ENCODE data around the gene MICALL2. TPM values are rescaled to one million over a fixed set of nuclear protein-coding genes. Genes with fewer than 3 reads are reported as not detected.

The MICALL2 gene
- 15.6 and 19.3 TPM in 2 replicates for total RNA-seq

DNA sequence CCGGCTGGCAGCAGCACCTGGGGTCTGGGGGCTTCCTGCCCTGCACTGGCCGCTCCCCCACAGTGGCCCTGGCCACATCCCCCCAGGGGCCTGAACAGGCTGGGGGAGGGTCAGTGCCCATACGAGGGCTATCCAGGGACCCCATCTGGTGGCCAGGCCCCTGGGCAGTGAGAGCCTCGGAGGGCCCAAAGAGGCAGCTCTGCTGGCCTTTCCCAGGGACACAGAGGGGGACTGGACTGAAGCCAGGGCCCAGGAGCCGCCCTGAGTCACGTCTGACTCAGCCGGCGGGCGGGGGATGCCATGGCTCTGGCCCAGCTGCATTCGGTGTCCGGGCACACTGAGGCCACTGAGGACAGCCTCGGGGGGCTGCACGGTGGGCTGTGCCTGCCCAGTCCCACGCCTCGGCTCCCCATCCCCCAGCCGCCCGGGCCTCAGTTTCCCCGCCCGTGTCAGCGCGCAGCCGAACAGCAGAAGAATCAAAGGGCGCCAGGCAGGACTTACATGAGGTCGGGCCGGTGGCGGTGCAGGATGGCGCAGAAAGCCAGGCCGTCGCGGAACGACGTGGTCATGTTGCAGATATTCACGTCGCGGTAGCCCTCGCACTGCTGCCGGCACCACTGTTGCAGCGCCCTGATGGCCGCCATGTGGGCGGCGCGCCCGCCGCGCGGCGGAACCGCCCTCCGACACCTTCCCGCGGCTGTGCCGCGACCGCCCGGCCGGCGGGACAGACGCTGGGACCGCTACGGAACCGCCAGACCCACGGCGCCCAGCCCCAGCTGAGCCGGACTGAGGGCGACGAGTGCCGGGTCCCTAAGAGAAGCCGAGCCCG is at the start of gene MICALL2:
Gene MICALL2 (minus strand): TSS at position 788 of the 829 bp plus-strand sequence. CDS start 144 bp downstream, at position 644.

DNA sequence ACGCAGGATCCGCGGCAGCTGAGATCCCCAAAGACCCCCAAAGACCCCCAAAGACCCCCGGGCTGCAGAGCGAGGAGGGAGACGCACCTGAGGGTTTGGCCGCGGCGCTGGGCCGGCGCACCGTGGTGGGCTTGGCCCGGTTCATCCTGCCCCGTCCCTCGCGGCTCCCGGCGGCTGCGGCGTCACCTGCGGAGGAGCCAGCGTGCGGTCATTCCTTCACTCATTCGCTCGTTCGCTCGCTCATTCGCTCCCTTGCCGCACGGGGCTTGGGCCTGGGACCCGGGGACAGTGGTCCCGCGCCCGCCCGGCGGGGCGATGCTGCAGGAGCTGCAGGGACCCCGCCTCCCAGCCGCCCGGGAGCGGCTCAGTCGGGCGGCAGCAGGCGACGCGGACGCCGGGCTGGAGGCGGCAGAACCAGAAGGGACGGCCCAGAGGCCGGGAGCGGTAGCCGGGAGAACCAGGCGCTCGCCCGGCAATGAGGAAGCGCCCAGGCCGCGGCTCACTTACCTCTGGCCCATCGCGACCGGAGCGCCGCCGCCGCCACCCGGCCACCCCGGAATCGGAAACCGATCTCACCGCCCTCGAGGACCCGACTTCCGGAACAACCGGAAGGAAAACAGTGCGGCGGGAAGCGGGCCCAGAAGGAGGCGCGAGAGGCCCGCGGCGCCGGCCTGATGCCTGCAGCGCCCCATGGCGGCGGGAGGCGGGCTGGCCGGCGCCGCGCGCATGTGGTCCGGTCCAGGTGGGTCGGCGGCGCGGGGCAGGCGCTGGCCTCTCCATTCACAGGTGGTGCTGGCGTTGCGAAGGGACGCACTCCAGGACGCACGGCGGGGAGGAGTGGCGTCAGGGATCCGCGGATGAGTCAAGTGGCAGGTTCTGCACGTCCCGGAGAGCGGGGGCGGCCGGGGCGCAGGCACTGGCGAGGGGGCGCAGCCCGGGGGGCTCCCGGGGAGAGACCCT is 44.8 kb upstream of the MICALL2 start, which contains the start of gene INTS1:
Gene INTS1 (minus strand): TSS at position 574 of the 960 bp plus-strand sequence. CDS start 429 bp downstream, at position 145.

Other genes starting within 250 kb of the MICALL2 start
- not detected in 2 replicates for gene UNCX, start 226.6 kb downstream of the MICALL2 start, total RNA-seq
- 48.2 and 53.1 TPM in 2 replicates for gene INTS1, start 44.9 kb upstream of the MICALL2 start, total RNA-seq
- gene MAFK, start 71.2 kb upstream of the MICALL2 start, total RNA-seq = 12.8 and 15.2 TPM in 2 replicates
- gene TMEM184A, start 96.7 kb upstream of the MICALL2 start, total RNA-seq = 0.34 and 0.39 TPM in 2 replicates
- 57.1 and 103 TPM in 2 replicates for gene PSMG3, start 110.6 kb upstream of the MICALL2 start, total RNA-seq
- 0.23 and 0.30 TPM in 2 replicates for gene ELFN1, start 210.8 kb upstream of the MICALL2 start, total RNA-seq

All from hair follicular keratinocyte (primary cell).